GM12872 (cell line): ENCODE results near the gene NHLRC2.

Source experiments
- TF ChIP-seq, protein P1 (sequence below): IDR thresholded peaks from 3 replicates; pipeline ENCODE4 v1.5.1; 2011; ENCODE audit warnings: low read depth, mild to moderate bottlenecking, low read length, moderate library complexity; ENCODE audit not compliant: insufficient read depth

The NHLRC2 gene

DNA sequence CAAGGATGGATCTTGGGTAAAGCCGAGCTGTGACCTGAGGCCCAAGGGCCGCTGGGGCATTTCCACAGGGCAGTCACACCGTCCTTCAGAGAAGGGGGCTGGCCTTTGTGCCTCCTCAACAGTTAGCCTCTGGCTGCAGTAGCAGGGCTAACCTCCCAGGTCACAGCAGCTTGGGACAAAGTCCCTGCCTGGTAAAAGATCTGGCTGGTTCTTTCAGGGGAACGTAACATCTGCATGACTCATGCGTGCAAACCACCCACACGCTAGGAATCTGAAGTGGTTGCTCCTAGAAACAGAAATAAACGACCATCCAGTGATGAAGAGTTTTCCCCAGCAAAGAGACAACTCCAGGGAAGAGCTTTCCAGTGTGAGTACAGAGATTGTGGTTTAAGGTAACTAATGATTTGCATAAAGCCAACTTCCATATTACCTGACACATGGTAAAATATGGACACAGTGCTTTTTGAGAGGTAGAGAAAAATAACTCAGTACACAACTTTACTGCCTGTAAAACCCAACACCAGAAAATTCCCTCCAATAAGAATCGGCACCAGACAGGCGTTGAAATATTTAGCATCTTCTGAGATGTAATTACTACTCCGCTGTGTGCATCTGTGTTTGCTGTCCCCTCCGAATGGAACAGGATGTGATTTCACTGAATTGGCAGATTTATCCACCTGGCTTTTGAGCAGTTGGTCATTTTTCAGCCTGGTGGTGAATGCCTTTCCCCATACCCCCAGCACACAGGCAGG, 104.3 kb downstream of the NHLRC2 start:
- TF ChIP-seq, protein P1, sequence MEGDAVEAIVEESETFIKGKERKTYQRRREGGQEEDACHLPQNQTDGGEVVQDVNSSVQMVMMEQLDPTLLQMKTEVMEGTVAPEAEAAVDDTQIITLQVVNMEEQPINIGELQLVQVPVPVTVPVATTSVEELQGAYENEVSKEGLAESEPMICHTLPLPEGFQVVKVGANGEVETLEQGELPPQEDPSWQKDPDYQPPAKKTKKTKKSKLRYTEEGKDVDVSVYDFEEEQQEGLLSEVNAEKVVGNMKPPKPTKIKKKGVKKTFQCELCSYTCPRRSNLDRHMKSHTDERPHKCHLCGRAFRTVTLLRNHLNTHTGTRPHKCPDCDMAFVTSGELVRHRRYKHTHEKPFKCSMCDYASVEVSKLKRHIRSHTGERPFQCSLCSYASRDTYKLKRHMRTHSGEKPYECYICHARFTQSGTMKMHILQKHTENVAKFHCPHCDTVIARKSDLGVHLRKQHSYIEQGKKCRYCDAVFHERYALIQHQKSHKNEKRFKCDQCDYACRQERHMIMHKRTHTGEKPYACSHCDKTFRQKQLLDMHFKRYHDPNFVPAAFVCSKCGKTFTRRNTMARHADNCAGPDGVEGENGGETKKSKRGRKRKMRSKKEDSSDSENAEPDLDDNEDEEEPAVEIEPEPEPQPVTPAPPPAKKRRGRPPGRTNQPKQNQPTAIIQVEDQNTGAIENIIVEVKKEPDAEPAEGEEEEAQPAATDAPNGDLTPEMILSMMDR, result no peak

DNA sequence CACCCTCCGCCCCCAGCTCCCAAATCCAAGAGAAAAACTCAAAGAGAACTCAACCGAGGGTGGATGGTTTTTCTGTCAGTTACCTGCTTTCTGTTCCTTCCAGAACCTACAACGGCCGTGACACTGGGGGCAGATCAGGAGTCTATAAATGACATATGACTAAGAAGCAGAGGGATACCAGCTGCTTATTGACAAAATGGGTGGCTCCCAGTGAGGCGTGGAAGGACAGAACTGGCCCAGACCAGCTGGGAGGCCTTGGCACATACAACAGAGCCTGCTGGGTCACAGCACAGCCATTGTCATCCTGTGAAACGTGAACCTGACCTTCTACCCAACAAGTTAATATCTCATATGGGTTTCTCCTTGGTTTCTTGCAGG, 104.9 kb downstream of the NHLRC2 start:
- TF ChIP-seq, protein P1, result no peak

DNA sequence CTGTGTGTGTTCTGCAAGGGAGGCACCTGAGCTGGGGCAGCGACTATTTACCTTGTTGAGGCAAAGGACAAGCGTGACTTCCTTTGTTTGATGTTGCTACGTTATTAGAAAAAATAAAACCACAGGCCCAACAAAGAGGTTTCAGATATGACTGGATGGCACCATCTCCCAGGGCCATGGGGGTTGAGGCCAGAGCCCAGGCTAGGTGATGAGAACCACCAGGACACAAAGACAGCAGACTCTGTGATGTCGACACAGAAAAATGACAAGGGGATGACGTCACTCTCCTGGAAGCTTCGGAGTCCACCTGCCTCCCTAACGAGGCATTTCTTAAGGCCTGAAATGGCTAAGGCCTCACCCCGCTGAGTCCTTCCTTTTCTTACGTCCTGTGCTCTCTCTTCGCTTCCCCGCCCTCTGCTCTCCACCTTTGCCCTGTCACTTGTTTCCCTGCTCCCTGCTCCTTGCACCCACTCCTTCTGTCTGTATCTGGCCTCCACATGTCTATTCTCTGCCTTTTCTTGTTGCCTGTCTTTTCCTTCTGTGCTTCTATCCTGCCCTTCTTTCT, 106.2 kb downstream of the NHLRC2 start:
- TF ChIP-seq, protein P1, result no peak

DNA sequence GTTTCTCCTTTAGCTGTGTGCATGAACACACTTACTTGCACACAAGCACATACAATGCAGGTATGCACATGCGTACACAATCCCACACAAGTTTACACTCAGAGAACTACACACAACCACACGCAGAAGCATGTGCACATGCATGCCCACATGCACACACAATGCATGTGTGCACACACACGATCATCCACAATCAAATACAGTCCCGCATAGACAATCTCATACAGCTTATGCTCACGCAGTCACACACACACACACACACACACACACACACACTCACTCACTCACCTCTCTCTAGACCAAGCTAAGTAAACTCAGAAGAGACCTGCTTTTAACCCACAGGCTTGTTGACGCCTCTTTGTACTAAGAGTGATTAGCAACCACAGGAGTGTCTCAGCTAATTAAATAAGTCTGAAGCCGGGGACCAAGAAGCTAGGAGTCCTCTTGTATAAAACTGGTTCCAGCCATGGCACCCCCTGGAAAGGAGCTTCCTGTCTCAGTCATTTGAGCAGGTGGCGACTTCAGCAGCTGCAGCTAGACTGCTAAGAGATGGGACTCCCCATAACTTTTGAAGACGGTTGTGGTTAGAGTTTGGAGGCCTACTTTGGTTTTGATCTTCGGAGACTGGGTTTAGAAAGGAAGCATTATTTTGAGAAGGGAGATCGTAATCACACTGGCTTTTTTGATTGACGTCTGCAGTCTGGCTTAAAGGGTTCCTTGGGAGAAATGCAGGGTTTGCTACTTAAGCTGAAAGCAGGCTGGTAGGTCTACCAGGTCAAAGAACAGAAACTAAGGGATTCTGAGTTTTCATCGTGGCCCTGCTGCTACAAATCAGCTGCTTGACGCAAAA, 106.9 kb downstream of the NHLRC2 start:
- TF ChIP-seq, protein P1, result no peak

DNA sequence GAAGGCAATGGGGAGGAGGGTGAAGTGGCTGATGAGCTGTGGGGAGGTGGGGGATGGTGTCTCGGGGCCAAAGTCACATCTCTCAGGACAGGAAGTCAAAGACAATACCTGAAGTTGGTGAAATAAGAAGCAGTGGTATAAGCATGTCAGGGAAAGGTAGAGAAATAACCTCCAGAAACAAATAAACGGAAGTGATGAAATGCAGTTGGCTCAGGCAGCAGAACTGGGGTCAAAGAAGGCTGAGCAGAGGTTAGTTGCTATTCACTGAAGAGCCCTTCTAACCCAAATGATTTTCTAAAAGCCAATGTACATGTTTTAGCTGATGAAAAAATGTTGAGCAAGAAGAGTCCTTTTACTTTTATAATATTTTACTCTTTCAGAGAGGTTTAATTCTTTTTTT, 110.6 kb downstream of the NHLRC2 start:
- TF ChIP-seq, protein P1, result no peak

DNA sequence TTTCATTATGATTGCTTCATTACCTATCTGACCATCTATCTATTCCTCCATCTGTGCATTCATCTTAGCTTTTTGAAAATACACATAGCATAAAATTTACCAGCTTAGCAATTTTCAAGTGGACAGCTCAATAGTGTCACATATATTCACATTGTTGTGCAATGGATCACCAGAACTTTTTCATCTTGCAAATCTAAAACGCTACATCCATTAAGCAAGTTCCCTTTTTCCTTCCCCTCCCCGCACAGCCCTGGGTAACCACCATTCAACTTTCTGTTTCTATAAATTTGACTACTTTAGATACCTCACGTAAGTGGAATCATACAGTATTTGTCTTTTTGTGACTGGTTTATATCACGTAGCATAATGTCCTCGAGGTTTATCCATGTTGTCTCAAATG, 111.2 kb downstream of the NHLRC2 start:
- TF ChIP-seq, protein P1, result no peak
